SK-N-SH treated with all-trans-retinoic acid at 6 μM for 48 hours (cell line): ENCODE results near the gene ZDHHC8.
"Not testable (repeated sequence)": the region's sequence is repeated elsewhere in the genome, so short reads cannot be mapped to it uniquely, and the experiment has no call there.

Source experiments
- ATAC-seq: fragments of 200-7000 bp; cut with Tn5 transposase; 3 replicates; pipeline ENCODE4 v1.9.1; 2020; ENCODE audit warnings: mild to moderate bottlenecking, moderate library complexity
- ARNTL ChIP-seq: fragments of 450-650 bp; formaldehyde crosslinking; IDR thresholded peaks from 2 replicates; pipeline ENCODE4 v1.5.0; 2020; ENCODE audit warnings: low read depth, mild to moderate bottlenecking, moderate library complexity, borderline replicate concordance
- BACH2 ChIP-seq: fragments of 250-450 bp; sonication (Bioruptor Pico); IDR thresholded peaks from 2 replicates; pipeline ENCODE4 v1.9.0; 2021; ENCODE audit warnings: mild to moderate bottlenecking, borderline replicate concordance
- CSDC2 ChIP-seq: fragments of 250-450 bp; sonication (Bioruptor Pico); IDR thresholded peaks from 2 replicates; pipeline ENCODE4 v1.5.0; 2020; ENCODE audit warnings: mild to moderate bottlenecking, moderate library complexity
- CSRNP3 ChIP-seq: fragments of 250-450 bp; sonication (Bioruptor Pico); IDR thresholded peaks from 2 replicates; pipeline ENCODE4 v1.5.1; 2021; ENCODE audit warnings: mild to moderate bottlenecking, moderate library complexity
- ESRRG ChIP-seq: fragments of 250-450 bp; sonication (Bioruptor Pico); IDR thresholded peaks from 2 replicates; pipeline ENCODE4 v1.6.1; 2021; ENCODE audit warnings: mild to moderate bottlenecking
- ISL1 ChIP-seq: fragments of 250-450 bp; sonication (Bioruptor Pico); IDR thresholded peaks from 2 replicates; pipeline ENCODE4 v2.1.2; 2022; ENCODE audit warnings: mild to moderate bottlenecking, moderate library complexity
- OSR1 ChIP-seq: fragments of 250-450 bp; sonication (Bioruptor Pico); IDR thresholded peaks from 2 replicates; pipeline ENCODE4 v1.8.0; 2022; ENCODE audit warnings: moderate library complexity, mild to moderate bottlenecking, inconsistent platforms
- PATZ1 ChIP-seq: fragments of 250-450 bp; sonication (Bioruptor Pico); IDR thresholded peaks from 2 replicates; pipeline ENCODE4 v1.8.0; 2020; ENCODE audit warnings: mild to moderate bottlenecking, moderate library complexity, borderline replicate concordance
- POU6F1 ChIP-seq: fragments of 250-450 bp; sonication (Bioruptor Pico); IDR thresholded peaks from 2 replicates; pipeline ENCODE4 v1.8.0; 2021; ENCODE audit warnings: low read depth, mild to moderate bottlenecking, moderate library complexity, borderline replicate concordance
- RARB ChIP-seq: fragments of 250-450 bp; sonication (Bioruptor Pico); IDR thresholded peaks from 2 replicates; pipeline ENCODE4 v1.8.0; 2021; ENCODE audit warnings: mild to moderate bottlenecking, moderate library complexity
- TSHZ2 ChIP-seq: fragments of 250-450 bp; sonication (Bioruptor Pico); IDR thresholded peaks from 2 replicates; pipeline ENCODE4 v1.5.0; 2020; ENCODE audit warnings: mild to moderate bottlenecking, moderate library complexity
- ZC3H10 ChIP-seq: fragments of 250-450 bp; sonication (Bioruptor Pico); IDR thresholded peaks from 2 replicates; pipeline ENCODE4 v1.5.1; 2021; ENCODE audit warnings: mild to moderate bottlenecking, moderate library complexity
- ZFP3 ChIP-seq: fragments of 250-450 bp; sonication (Bioruptor Pico); IDR thresholded peaks from 2 replicates; pipeline ENCODE4 v1.5.0; 2020; ENCODE audit warnings: mild to moderate bottlenecking, moderate library complexity
- ZNF70 ChIP-seq: fragments of 450-650 bp; formaldehyde crosslinking; IDR thresholded peaks from 2 replicates; pipeline ENCODE4 v1.5.0; 2020; ENCODE audit warnings: mild to moderate bottlenecking, moderate library complexity

Gene ZDHHC8

GRCh38 chr22:20157430-20158183 lies 26.0 kb downstream of the ZDHHC8 start:
- no peak for ATAC-seq

GRCh38 chr22:20158391-20159036 lies 26.9 kb downstream of the ZDHHC8 start:
- TF ChIP-seq ARNTL (CRISPR knock-in tag) (no peak), PATZ1 (no peak), ZNF70 (no peak), ESRRG (CRISPR knock-in tag) (no peak), ISL1 (CRISPR knock-in tag) (no peak), TSHZ2 (CRISPR knock-in tag) (no peak), BACH2 (CRISPR knock-in tag) (no peak), ZC3H10 (no peak)

More at GRCh38 chr22:20157430-20158183, 26.0 kb downstream of the ZDHHC8 start:
- TF ChIP-seq OSR1 (CRISPR knock-in tag) (no peak), ARNTL (CRISPR knock-in tag) (no peak), RARB (CRISPR knock-in tag) (no peak), CSDC2 (CRISPR knock-in tag) (no peak), ZNF70 (no peak), TSHZ2 (CRISPR knock-in tag) (no peak), CSRNP3 (CRISPR knock-in tag) (no peak), PATZ1 (no peak), ZFP3 (CRISPR knock-in tag) (no peak), ESRRG (CRISPR knock-in tag) (no peak)

GRCh38 chr22:20159076-20159475 lies 27.5 kb downstream of the ZDHHC8 start:
- ATAC-seq: no peak
- TF ChIP-seq PATZ1 (no peak), POU6F1 (CRISPR knock-in tag) (no peak)

More at GRCh38 chr22:20158391-20159036, 26.9 kb downstream of the ZDHHC8 start:
- no peak for ATAC-seq

GRCh38 chr22:20159531-20159930 lies 27.9 kb downstream of the ZDHHC8 start:
- not testable (repeated sequence) for ATAC-seq
